ENCODE results near the gene IREB2.

DNA sequence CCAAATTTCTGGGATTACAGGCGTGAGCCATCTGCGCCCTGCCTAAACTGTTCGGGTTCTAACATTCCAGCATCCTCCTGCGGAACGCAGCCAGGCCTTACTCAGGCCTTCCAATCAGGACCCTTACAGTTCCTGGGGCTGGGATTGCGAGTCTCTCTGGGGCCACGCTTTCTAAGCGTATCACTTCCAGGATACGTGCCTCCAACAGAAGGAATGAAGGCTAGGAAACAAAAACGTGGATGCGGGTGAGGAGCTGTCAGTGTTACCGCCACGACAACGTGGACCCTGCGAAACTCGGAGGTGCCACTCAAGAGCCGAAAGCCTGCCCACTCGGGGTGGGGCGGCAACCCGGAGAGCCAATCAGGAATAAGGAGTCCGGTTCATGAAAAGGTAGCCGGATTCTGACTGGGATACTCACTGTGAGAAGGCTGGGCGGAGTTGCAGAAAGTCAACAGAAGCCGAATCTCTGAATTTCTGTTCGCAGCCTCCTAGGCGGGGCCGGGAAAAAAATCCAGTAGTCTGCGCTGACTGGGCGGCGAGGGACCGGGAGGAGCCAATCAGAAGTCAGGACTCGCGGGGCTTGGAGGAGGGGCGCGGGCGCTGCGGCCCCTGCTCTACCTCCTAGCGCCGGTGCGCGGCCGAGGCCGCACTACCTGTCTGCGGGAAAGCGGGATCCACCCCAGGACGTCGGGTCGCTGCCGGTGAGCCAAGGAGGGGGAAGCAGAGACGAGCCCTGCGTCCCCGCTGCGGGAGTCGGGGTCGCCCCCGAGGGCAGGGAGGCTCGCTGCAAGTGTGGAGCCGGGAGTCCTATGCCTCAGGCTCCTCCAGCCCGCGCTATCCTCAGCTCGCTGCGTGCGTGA, 69.2 kb downstream of the IREB2 start, which contains the start of gene HYKK:
- TF ChIP-seq EZH2 (IDR thresholded peaks at IDR 0.05; ENCODE audit: low read depth, unreplicated experiment), result no peak
- TF ChIP-seq, protein P1, sequence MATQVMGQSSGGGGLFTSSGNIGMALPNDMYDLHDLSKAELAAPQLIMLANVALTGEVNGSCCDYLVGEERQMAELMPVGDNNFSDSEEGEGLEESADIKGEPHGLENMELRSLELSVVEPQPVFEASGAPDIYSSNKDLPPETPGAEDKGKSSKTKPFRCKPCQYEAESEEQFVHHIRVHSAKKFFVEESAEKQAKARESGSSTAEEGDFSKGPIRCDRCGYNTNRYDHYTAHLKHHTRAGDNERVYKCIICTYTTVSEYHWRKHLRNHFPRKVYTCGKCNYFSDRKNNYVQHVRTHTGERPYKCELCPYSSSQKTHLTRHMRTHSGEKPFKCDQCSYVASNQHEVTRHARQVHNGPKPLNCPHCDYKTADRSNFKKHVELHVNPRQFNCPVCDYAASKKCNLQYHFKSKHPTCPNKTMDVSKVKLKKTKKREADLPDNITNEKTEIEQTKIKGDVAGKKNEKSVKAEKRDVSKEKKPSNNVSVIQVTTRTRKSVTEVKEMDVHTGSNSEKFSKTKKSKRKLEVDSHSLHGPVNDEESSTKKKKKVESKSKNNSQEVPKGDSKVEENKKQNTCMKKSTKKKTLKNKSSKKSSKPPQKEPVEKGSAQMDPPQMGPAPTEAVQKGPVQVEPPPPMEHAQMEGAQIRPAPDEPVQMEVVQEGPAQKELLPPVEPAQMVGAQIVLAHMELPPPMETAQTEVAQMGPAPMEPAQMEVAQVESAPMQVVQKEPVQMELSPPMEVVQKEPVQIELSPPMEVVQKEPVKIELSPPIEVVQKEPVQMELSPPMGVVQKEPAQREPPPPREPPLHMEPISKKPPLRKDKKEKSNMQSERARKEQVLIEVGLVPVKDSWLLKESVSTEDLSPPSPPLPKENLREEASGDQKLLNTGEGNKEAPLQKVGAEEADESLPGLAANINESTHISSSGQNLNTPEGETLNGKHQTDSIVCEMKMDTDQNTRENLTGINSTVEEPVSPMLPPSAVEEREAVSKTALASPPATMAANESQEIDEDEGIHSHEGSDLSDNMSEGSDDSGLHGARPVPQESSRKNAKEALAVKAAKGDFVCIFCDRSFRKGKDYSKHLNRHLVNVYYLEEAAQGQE (IDR thresholded peaks at IDR 0.05; ENCODE audit: unreplicated experiment), result no peak
- TF ChIP-seq EZH2phosphoT487 (IDR thresholded peaks at IDR 0.05; ENCODE audit: unreplicated experiment), result no peak
- TF ChIP-seq CREB1 (CRISPR knock-in tag; IDR thresholded peaks at IDR 0.05; ENCODE audit: low read depth), result no peak; the same call in 1 of the 2 replicates
- TF ChIP-seq, protein P2, sequence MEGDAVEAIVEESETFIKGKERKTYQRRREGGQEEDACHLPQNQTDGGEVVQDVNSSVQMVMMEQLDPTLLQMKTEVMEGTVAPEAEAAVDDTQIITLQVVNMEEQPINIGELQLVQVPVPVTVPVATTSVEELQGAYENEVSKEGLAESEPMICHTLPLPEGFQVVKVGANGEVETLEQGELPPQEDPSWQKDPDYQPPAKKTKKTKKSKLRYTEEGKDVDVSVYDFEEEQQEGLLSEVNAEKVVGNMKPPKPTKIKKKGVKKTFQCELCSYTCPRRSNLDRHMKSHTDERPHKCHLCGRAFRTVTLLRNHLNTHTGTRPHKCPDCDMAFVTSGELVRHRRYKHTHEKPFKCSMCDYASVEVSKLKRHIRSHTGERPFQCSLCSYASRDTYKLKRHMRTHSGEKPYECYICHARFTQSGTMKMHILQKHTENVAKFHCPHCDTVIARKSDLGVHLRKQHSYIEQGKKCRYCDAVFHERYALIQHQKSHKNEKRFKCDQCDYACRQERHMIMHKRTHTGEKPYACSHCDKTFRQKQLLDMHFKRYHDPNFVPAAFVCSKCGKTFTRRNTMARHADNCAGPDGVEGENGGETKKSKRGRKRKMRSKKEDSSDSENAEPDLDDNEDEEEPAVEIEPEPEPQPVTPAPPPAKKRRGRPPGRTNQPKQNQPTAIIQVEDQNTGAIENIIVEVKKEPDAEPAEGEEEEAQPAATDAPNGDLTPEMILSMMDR (conservative IDR thresholded peaks at IDR 0.05; ENCODE audit: low read depth in 2 of 2), result no peak
- TF ChIP-seq POLR2AphosphoS5 (IDR thresholded peaks at IDR 0.05; ENCODE audit: low read depth), result peak; percentile 71
- TF ChIP-seq JUNB (IDR thresholded peaks at IDR 0.05; ENCODE audit: unreplicated experiment), result no peak
- TF ChIP-seq ZNF331 (CRISPR knock-in tag; IDR thresholded peaks at IDR 0.05; ENCODE audit: low read depth), result no peak
- TF ChIP-seq NANOG (IDR thresholded peaks at IDR 0.05; ENCODE audit: borderline replicate concordance), result no peak
- TF ChIP-seq, protein P3, sequence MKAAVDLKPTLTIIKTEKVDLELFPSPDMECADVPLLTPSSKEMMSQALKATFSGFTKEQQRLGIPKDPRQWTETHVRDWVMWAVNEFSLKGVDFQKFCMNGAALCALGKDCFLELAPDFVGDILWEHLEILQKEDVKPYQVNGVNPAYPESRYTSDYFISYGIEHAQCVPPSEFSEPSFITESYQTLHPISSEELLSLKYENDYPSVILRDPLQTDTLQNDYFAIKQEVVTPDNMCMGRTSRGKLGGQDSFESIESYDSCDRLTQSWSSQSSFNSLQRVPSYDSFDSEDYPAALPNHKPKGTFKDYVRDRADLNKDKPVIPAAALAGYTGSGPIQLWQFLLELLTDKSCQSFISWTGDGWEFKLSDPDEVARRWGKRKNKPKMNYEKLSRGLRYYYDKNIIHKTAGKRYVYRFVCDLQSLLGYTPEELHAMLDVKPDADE (IDR thresholded peaks at IDR 0.05), result no peak
- TF ChIP-seq ZNF114 (CRISPR knock-in tag; IDR thresholded peaks at IDR 0.05), result no peak
- TF ChIP-seq STAT1 (IDR thresholded peaks at IDR 0.05; ENCODE audit: unreplicated experiment), result no peak

Measured in GM23338 (cell line).